H1 (cell line): ENCODE measurements around the gene CFAP97D2. TPM values are rescaled to one million over a fixed set of nuclear protein-coding genes. Genes with fewer than 3 reads are reported as not detected.
"Not testable (repeated sequence)": the region's sequence is repeated elsewhere in the genome, so short reads cannot be mapped to it uniquely, and the experiment has no call there.

ENCODE experiments used
- CTCF ChIA-PET: fragments of 300-600 bp; sonication (Branson Sonifier 250); formaldehyde crosslinking; loops from one replicate; lab custom pipeline; 2021; ENCODE audit not compliant: partially characterized antibody; lab: Charles Lee
- POLR2A ChIA-PET: fragments of 300-600 bp; sonication (Branson Sonifier 250); formaldehyde crosslinking; loops from one replicate; lab custom pipeline; 2021; ENCODE audit warnings: inconsistent platforms; ENCODE audit not compliant: partially characterized antibody; lab: Charles Lee
- DNase-seq, 2 experiments: peaks; one replicate each; pipeline versions ENCODE4 v3.0.0 to v3.0.0-alpha.2; 2010 to 2022; ENCODE audit warnings: low spot score in 2 of 2, low read depth in 1 of 2, mixed read lengths in 1 of 2
- FAIRE-seq: peaks from 2 replicates; lab custom pipeline; 2011; peaks lifted over from hg19 to GRCh38; lab: Jason Lieb, UNC
- H2AFZ ChIP-seq: 2 replicates; pipeline ENCODE4 v1.8.1; 2012; ENCODE audit warnings: low read length, inconsistent platforms
- H2AK5ac ChIP-seq: 2 replicates; pipeline ENCODE4 v1.6.1; 2013; ENCODE audit warnings: low read depth, low read length
- H2BK120ac ChIP-seq: replicated peaks from 2 replicates; pipeline ENCODE3; 2013; ENCODE audit warnings: low read depth, low read length, inconsistent platforms
- H2BK12ac ChIP-seq: 2 replicates; pipeline ENCODE4 v1.6.1; 2013; ENCODE audit warnings: low read depth, low read length
- H2BK15ac ChIP-seq: 2 replicates; pipeline ENCODE4 v1.6.1; 2013; ENCODE audit warnings: low read length
- H2BK20ac ChIP-seq: 2 replicates; pipeline ENCODE4 v1.6.1; 2013; ENCODE audit warnings: low read length
- H2BK5ac ChIP-seq: 2 replicates; pipeline ENCODE4 v1.6.1; 2013; ENCODE audit warnings: low read depth, low read length
- H3K14ac ChIP-seq: 2 replicates; pipeline ENCODE4 v1.6.1; 2013; ENCODE audit warnings: inconsistent platforms; ENCODE audit not compliant: insufficient read length
- H3K18ac ChIP-seq: 2 replicates; pipeline ENCODE4 v1.6.1; 2013; ENCODE audit warnings: low read length; ENCODE audit errors: extremely low read depth
- H3K23ac ChIP-seq: 2 replicates; pipeline ENCODE4 v1.6.1; 2013; ENCODE audit warnings: inconsistent platforms; ENCODE audit not compliant: insufficient read length
- H3K23me2 ChIP-seq: 2 replicates; pipeline ENCODE4 v1.6.1; 2013; ENCODE audit warnings: low read depth, low read length
- H3K27ac ChIP-seq: 2 replicates; pipeline ENCODE4 v1.6.1; 2011; ENCODE audit warnings: low read depth, low read length, inconsistent platforms
- H3K27me3 ChIP-seq, 4 experiments: replicated peaks in 1 of 4; 1 replicate in 1 of 4; 2 replicates in 3 of 4; pipeline versions ENCODE4 v1.6.1 to v1.8.1; 2011 to 2013; ENCODE audit warnings: low read length in 3 of 4, mild to moderate bottlenecking in 3 of 4, inconsistent platforms in 2 of 4, mixed read lengths in 2 of 4, moderate library complexity in 1 of 4; ENCODE audit not compliant: control insufficient read depth in 3 of 4, insufficient read depth in 3 of 4; ENCODE audit errors: extremely low read depth in 1 of 4
- H3K36me3 ChIP-seq, 4 experiments: 2 replicates each; pipeline versions ENCODE4 v1.6.1 to v1.8.1; 2011 to 2013; ENCODE audit warnings: mild to moderate bottlenecking in 4 of 4, low read length in 3 of 4, moderate library complexity in 2 of 4, control low read depth in 1 of 4, inconsistent platforms in 1 of 4; ENCODE audit not compliant: insufficient read depth in 4 of 4, control insufficient read depth in 2 of 4
- H3K4ac ChIP-seq: replicated peaks from 2 replicates; pipeline ENCODE3; 2013; ENCODE audit warnings: low read length, low read depth, mixed read lengths, inconsistent platforms; ENCODE audit not compliant: insufficient read length
- H3K4me1 ChIP-seq, 4 experiments: replicated peaks in 1 of 4; 1 replicate in 1 of 4; 2 replicates in 3 of 4; pipeline versions ENCODE4 v1.6.1 to v1.8.1; 2011 to 2013; ENCODE audit warnings: low read length in 3 of 4, inconsistent platforms in 2 of 4, mixed read lengths in 1 of 4; ENCODE audit not compliant: insufficient read depth in 4 of 4, control insufficient read depth in 3 of 4
- H3K4me2 ChIP-seq, 2 experiments: 2 replicates each; pipeline versions ENCODE4 v1.6.1 to v1.8.1; 2011 to 2013; ENCODE audit warnings: low read depth in 2 of 2, low read length in 2 of 2, control low read depth in 1 of 2, inconsistent platforms in 1 of 2, mild to moderate bottlenecking in 1 of 2; ENCODE audit not compliant: insufficient read depth in 1 of 2
- H3K4me3 ChIP-seq, 4 experiments: fragments of 200-600, 300-600 bp in 1 of 4; sonication (generic), shearing (Covaris generic), sonication (Bioruptor Twin) in 1 of 4; 2 replicates each; pipeline versions ENCODE4 v1.5.1 to v1.8.1; 2011 to 2016; ENCODE audit warnings: low read length in 4 of 4, low read depth in 3 of 4, control low read depth in 2 of 4, inconsistent platforms in 2 of 4, mild to moderate bottlenecking in 2 of 4, mixed read lengths in 1 of 4, moderate library complexity in 1 of 4; ENCODE audit not compliant: insufficient read depth in 2 of 4; ENCODE audit errors: extremely low read depth in 1 of 4
- H3K56ac ChIP-seq: replicated peaks from 2 replicates; pipeline ENCODE3; 2013; ENCODE audit warnings: low read depth, mild to moderate bottlenecking, mixed read lengths, low read length, inconsistent platforms; ENCODE audit not compliant: insufficient read length
- H3K79me1 ChIP-seq: 2 replicates; pipeline ENCODE4 v1.6.1; 2013; ENCODE audit warnings: low read depth, low read length, control low read depth
- H3K79me2 ChIP-seq, 2 experiments: 2 replicates each; pipeline versions ENCODE4 v1.6.1 to v1.8.1; 2012 to 2013; ENCODE audit warnings: low read length in 2 of 2, mild to moderate bottlenecking in 2 of 2, inconsistent platforms in 1 of 2; ENCODE audit not compliant: insufficient read depth in 2 of 2, control insufficient read depth in 1 of 2
- H3K9ac ChIP-seq, 4 experiments: replicated peaks in 1 of 4; 1 replicate in 1 of 4; 2 replicates in 3 of 4; pipeline versions ENCODE4 v1.6.1 to v1.8.1; 2011 to 2013; ENCODE audit warnings: low read depth in 3 of 4, low read length in 3 of 4, control low read depth in 2 of 4, mild to moderate bottlenecking in 2 of 4, moderate library complexity in 2 of 4, inconsistent platforms in 1 of 4; ENCODE audit errors: extremely low read depth in 1 of 4
- H3K9me3 ChIP-seq, 2 experiments: 2 replicates each; pipeline versions ENCODE4 v1.6.1 to v1.8.1; 2012 to 2013; ENCODE audit warnings: mild to moderate bottlenecking in 2 of 2, moderate library complexity in 2 of 2, control low read depth in 1 of 2, inconsistent platforms in 1 of 2, low read depth in 1 of 2, low read length in 1 of 2, mixed read lengths in 1 of 2; ENCODE audit not compliant: insufficient read depth in 2 of 2
- H4K20me1 ChIP-seq, 2 experiments: replicated peaks in 1 of 2; 2 replicates each; pipeline versions ENCODE3 to v1.8.1; 2011 to 2013; ENCODE audit warnings: inconsistent platforms in 2 of 2, low read length in 2 of 2, mild to moderate bottlenecking in 1 of 2; ENCODE audit not compliant: insufficient read depth in 2 of 2, control insufficient read depth in 1 of 2
- H4K5ac ChIP-seq: 2 replicates; pipeline ENCODE4 v1.6.1; 2013; ENCODE audit warnings: low read length, low read depth, mixed read lengths, inconsistent platforms; ENCODE audit not compliant: insufficient read length
- H4K8ac ChIP-seq: 2 replicates; pipeline ENCODE4 v1.8.0; 2013; ENCODE audit warnings: mild to moderate bottlenecking, moderate library complexity, low read length, inconsistent platforms; ENCODE audit not compliant: insufficient read depth; ENCODE audit errors: extremely low read depth
- H4K91ac ChIP-seq: replicated peaks from 2 replicates; pipeline ENCODE3; 2013; ENCODE audit warnings: low read length, mixed read lengths, inconsistent platforms; ENCODE audit not compliant: insufficient read length
- WGBS, 2 experiments: shearing (Covaris generic) in 1 of 2; methylation state at CpG; one replicate each; pipeline versions ENCODE4 v1.1.6 to v1.1.7; 2013 to 2015; ENCODE audit warnings: low lambda C conversion rate in 2 of 2, mixed read lengths in 2 of 2, inconsistent platforms in 1 of 2, low coverage in 1 of 2, missing lambda C conversion rate in 1 of 2; ENCODE audit not compliant: insufficient replicate concordance in 2 of 2, insufficient coverage in 1 of 2, insufficient read length in 1 of 2; ENCODE audit errors: extremely low coverage in 1 of 2, missing lambda C conversion rate in 1 of 2; 5-methylcytosine and 5-hydroxymethylcytosine counted together
- polyA plus RNA-seq, 7 experiments: library from polyadenylated mRNA; depleted of rRNA in 3 of 7; stranded (reverse) in 5 of 7; unstranded in 2 of 7; fragments of >200 nt in 5 of 7; fragments of 200-250 nt in 2 of 7; gene quantifications; 1 replicate in 5 of 7; 2 replicates in 1 of 7; 4 replicates in 1 of 7; pipeline versions ENCODE4 v1.2.1 to v1.2.3, GENCODE V29; 2011 to 2013; ENCODE audit warnings: missing spikeins in 2 of 7, mixed read lengths in 2 of 7
- total RNA-seq: library from RNA; stranded (reverse); fragmentation: NEBNext Ultra II Directional; extraction: Animal tissue kit (Norgen Biotek cat#: 25700); gene quantifications from 2 replicates; pipeline ENCODE4 v1.2.1, GENCODE V29; 2021

Gene CFAP97D2
- total and polyA plus RNA-seq, 2 of the 8 experiments (the other 6 are each of a cell fraction or from before 2014, with no cell fraction given) = not detected

- 89% methylated on average over 13 of the region's 13 CpGs; no CpG with 5 or more reads in 1 of the 2 experiments for WGBS, 2 experiments
- H3K9ac ChIP-seq, H3K27me3 ChIP-seq, H3K4me3 ChIP-seq, H3K18ac ChIP-seq, H3K4ac ChIP-seq, H4K8ac ChIP-seq, H2BK5ac ChIP-seq, H2BK12ac ChIP-seq, FAIRE-seq, H2BK20ac ChIP-seq, H3K23me2 ChIP-seq, H4K91ac ChIP-seq, H3K79me2 ChIP-seq, H3K56ac ChIP-seq, H2BK15ac ChIP-seq, H2BK120ac ChIP-seq, H3K4me2 ChIP-seq, H4K5ac ChIP-seq, DNase-seq, H3K79me1 ChIP-seq, H2AFZ ChIP-seq, H3K23ac ChIP-seq, H3K4me1 ChIP-seq, H3K14ac ChIP-seq, H3K9me3 ChIP-seq, H3K27ac ChIP-seq, H2AK5ac ChIP-seq, CTCF ChIA-PET: not testable (repeated sequence)
- H3K36me3 ChIP-seq = peaks cover 30 to 92% (median 74%) of the 10 kb centered on the region in 4 experiments
- H4K20me1 ChIP-seq = peaks cover 0 to 12% of the 10 kb centered on the region in 2 experiments
- POLR2A ChIA-PET = interaction anchor here (0.7 to 2.3 kb wide), 5 partner anchors 8 to 22 kb away, joined by 3 to 9 read pairs (median 6); partner anchors contain the start of gene UPF3A
These were observed 85.3 kb downstream of the CFAP97D2 start for GRCh38 chr13:114264313-114264712.
